Panc1 (cell line): ENCODE data around the gene CHST11. TPM values are rescaled to one million over a fixed set of nuclear protein-coding genes. Genes with fewer than 3 reads are reported as not detected.

Experiments
- ATAC-seq: fragments of 200-7000 bp; cut with Tn5 transposase; 2 replicates; pipeline ENCODE4 v1.9.1; 2020; ENCODE audit warnings: mild to moderate bottlenecking, moderate library complexity
- BruUV-seq: library from RNA; stranded (reverse); fragments of 400-500 nt; replicated peaks from 2 replicates; lab custom pipeline; 2021; lab: Mats Ljungman, UMichigan
- CTCF ChIA-PET: fragments of 300-600 bp; sonication (Branson Sonifier 250); formaldehyde crosslinking; loops from one replicate; lab custom pipeline; 2022; ENCODE audit warnings: antibody characterized with exemption; lab: Charles Lee
- POLR2A ChIA-PET: fragments of 300-600 bp; sonication (Branson Sonifier 250); formaldehyde crosslinking; loops from one replicate; lab custom pipeline; 2022; ENCODE audit warnings: antibody characterized with exemption; lab: Charles Lee
- DNase-seq: peaks from one replicate; pipeline ENCODE4 v3.0.0-alpha.2; 2010; ENCODE audit warnings: low read depth, low spot score
- H3K27ac ChIP-seq: 2 replicates; pipeline ENCODE4 v1.5.1; 2011; ENCODE audit warnings: mild to moderate bottlenecking, low read length, inconsistent platforms
- H3K27me3 ChIP-seq: fragments of 200-500 bp; sonication (Bioruptor generic); 2 replicates; pipeline ENCODE4 v1.6.0; 2014; ENCODE audit warnings: low read length, inconsistent platforms; ENCODE audit not compliant: control insufficient read depth, insufficient read depth
- H3K36me3 ChIP-seq: fragments of 200-500 bp; sonication (Bioruptor generic); 2 replicates; pipeline ENCODE4 v1.5.1; 2014; ENCODE audit warnings: inconsistent platforms, mild to moderate bottlenecking, low read length, moderate library complexity; ENCODE audit not compliant: control insufficient read depth, insufficient read depth
- H3K4me1 ChIP-seq: 2 replicates; pipeline ENCODE4 v1.5.1; 2011; ENCODE audit warnings: inconsistent platforms, mild to moderate bottlenecking, low read length, moderate library complexity; ENCODE audit not compliant: control insufficient read depth, insufficient read depth
- H3K4me3 ChIP-seq, 2 experiments: 2 replicates each; pipeline ENCODE4 v1.5.1; 2011 to 2012; ENCODE audit warnings: low read depth in 2 of 2, low read length in 2 of 2, mild to moderate bottlenecking in 2 of 2, inconsistent platforms in 1 of 2, moderate library complexity in 1 of 2
- H3K9me3 ChIP-seq: fragments of 200-500 bp; sonication (Bioruptor generic); 2 replicates; pipeline ENCODE4 v1.5.1; 2014; ENCODE audit warnings: low read depth, mild to moderate bottlenecking, inconsistent platforms, low read length, moderate library complexity; ENCODE audit not compliant: control insufficient read depth, insufficient read depth
- CTCF ChIP-seq: fragments of 450-650 bp; IDR thresholded peaks from 2 replicates; pipeline ENCODE4 v1.5.1; 2017; ENCODE audit warnings: mild to moderate bottlenecking
- POLR2AphosphoS5 ChIP-seq: IDR thresholded peaks from 2 replicates; pipeline ENCODE4 v1.6.1; 2012; ENCODE audit warnings: mild to moderate bottlenecking, low read depth, low read length, moderate library complexity
- REST ChIP-seq, 2 experiments: IDR thresholded peaks; 2 replicates each; pipeline ENCODE4 v1.6.1; 2011 to 2012; ENCODE audit warnings: low read depth in 2 of 2, control low read depth in 1 of 2, low read length in 1 of 2, mild to moderate bottlenecking in 1 of 2, moderate library complexity in 1 of 2; ENCODE audit not compliant: insufficient read depth in 1 of 2
- SIN3A ChIP-seq: IDR thresholded peaks from 2 replicates; pipeline ENCODE4 v1.6.1; 2012; ENCODE audit warnings: low read depth, mild to moderate bottlenecking, low read length, moderate library complexity, borderline replicate concordance; ENCODE audit not compliant: insufficient read depth
- TCF7L2 ChIP-seq: IDR thresholded peaks from 2 replicates; pipeline ENCODE4 v1.6.1; 2011; ENCODE audit warnings: mild to moderate bottlenecking, low read depth, low read length, inconsistent platforms
- in situ Hi-C: cut with HindIII; loops from 2 replicates; pipeline ENCODE4 v1.10.0; 2016; ENCODE audit warnings: low sequenced_read_pairs, low pct_unique_long_range_greater_than_20kb
- intact Hi-C: fragments of 100-400 bp; cut with micrococcal nuclease; formaldehyde crosslinking; loops from one replicate; pipeline ENCODE4 v1.10.0; 2022; ENCODE audit not compliant: unreplicated experiment
- total RNA-seq: library from RNA; stranded (reverse); gene quantifications from one replicate; pipeline ENCODE4 v1.2.1, GENCODE V29; 2021; ENCODE audit not compliant: unreplicated experiment

The CHST11 gene
- total RNA-seq, 1 experiment from 2014 or later, result 11.4 TPM

GRCh38 chr12:104588047-104588920 is 131.5 kb downstream of the CHST11 start:
- no peaks in the 10 kb centered on the region for H3K27me3 ChIP-seq
- H3K9me3 ChIP-seq, result no peaks in the 10 kb centered on the region
- in situ Hi-C loops, result no loop called here
- intact Hi-C loops, result no loop called here
- no peaks in the 10 kb centered on the region for H3K4me1 ChIP-seq
- ATAC-seq (peak; percentile 81), DNase-seq (no peak)
- TF ChIP-seq POLR2AphosphoS5 (no peak), TCF7L2 (no peak), REST (IDR thresholded peaks at IDR 0.05; ENCODE audit: insufficient read depth in 1 of 2, low read depth in 2 of 2, low read length in 1 of 2) (no peak), CTCF (no peak), SIN3A (no peak)
- ChIA-PET POLR2A (no interaction called here), CTCF (no interaction called here)
- H3K27ac ChIP-seq, result no peak overlapping the region
- BruUV-seq, result no TSS peak
- no peaks in the 10 kb centered on the region for H3K36me3 ChIP-seq
- H3K4me3 ChIP-seq, result no peak overlapping the region

GRCh38 chr12:104588921-104589590 is 132.3 kb downstream of the CHST11 start:
- Histone ChIP-seq H3K9me3 (no peaks in the 10 kb centered on the region), H3K27ac (no peak overlapping the region), H3K4me1 (no peaks in the 10 kb centered on the region), H3K4me3 (no peak overlapping the region), H3K36me3 (no peaks in the 10 kb centered on the region), H3K27me3 (no peaks in the 10 kb centered on the region)
- ATAC-seq (no peak), DNase-seq (no peak)
- no TSS peak for BruUV-seq
- TF ChIP-seq SIN3A, result no peak
- TF ChIP-seq POLR2AphosphoS5, result no peak
- TF ChIP-seq CTCF, result no peak
- TF ChIP-seq TCF7L2, result no peak
- no peak for TF ChIP-seq REST (IDR thresholded peaks at IDR 0.05; ENCODE audit: insufficient read depth in 1 of 2, low read depth in 2 of 2, low read length in 1 of 2)
- intact Hi-C loops (no loop called here), in situ Hi-C loops (no loop called here)
- CTCF ChIA-PET, result no interaction called here
- POLR2A ChIA-PET, result no interaction called here
